Prostate gland (tissue), 2 donors: Measurements from ENCODE around the gene ARHGDIG. TPM values are rescaled to one million over a fixed set of nuclear protein-coding genes. Genes with fewer than 3 reads are reported as not detected.

Experiments
- DNase-seq: peaks from one replicate; pipeline ENCODE4 v3.0.0-alpha.2; 2019; ENCODE audit warnings: low spot score
- H3K27ac ChIP-seq, 2 donors: fragments of 200-600 bp; sonication (generic); 2 replicates each; pipeline ENCODE4 v1.5.1; 2017 to 2019
- H3K27me3 ChIP-seq: fragments of 200-600 bp; sonication (generic); replicated peaks from 2 replicates; pipeline ENCODE4 v1.5.1; 2019; ENCODE audit not compliant: insufficient read depth
- H3K36me3 ChIP-seq, 2 donors: fragments of 200-600 bp; sonication (generic); 1 replicate in 1 of 2; 2 replicates in 1 of 2; pipeline versions ENCODE4 v1.5.1 to v1.8.1; 2017 to 2019
- H3K4me1 ChIP-seq: fragments of 200-600 bp; sonication (generic); replicated peaks from 2 replicates; pipeline ENCODE4 v1.5.1; 2019
- H3K4me3 ChIP-seq, 2 donors: fragments of 200-600 bp; sonication (generic); 2 replicates each; pipeline ENCODE4 v1.5.1; 2017 to 2019
- H3K9me3 ChIP-seq: fragments of 200-600 bp; sonication (generic); 2 replicates; pipeline ENCODE4 v1.5.1; 2017
- POLR2A ChIP-seq: fragments of 450-650 bp; IDR thresholded peaks from one replicate; pipeline ENCODE4 v1.6.1; 2016; ENCODE audit warnings: antibody characterized with exemption, mild to moderate bottlenecking
- POLR2AphosphoS5 ChIP-seq: sonication (generic); formaldehyde crosslinking; IDR thresholded peaks from one replicate; pipeline ENCODE4 v1.6.1; 2017; ENCODE audit warnings: antibody characterized with exemption
- WGBS: methylation state at CpG from one replicate; pipeline ENCODE4 v1.1.5; 2018; 5-methylcytosine and 5-hydroxymethylcytosine counted together
- intact Hi-C: fragments of 100-400 bp; cut with DNase I; formaldehyde crosslinking; loops from one replicate; pipeline ENCODE4 v1.14.2; 2022
- total RNA-seq, 2 donors: library from RNA; depleted of rRNA; stranded (reverse); fragments of >200 nt; gene quantifications; one replicate each; pipeline ENCODE4 v1.1.0, GENCODE V29; 2016
- TF ChIP-seq, protein P1 (sequence below), 4 experiments: fragments of 200-600 bp in 2 of 4; fragments of 450-650 bp in 2 of 4; sonication (generic) in 2 of 4; IDR thresholded peaks; 1 replicate in 3 of 4; 2 replicates in 1 of 4; pipeline ENCODE4 v1.5.1; 2016 to 2019; ENCODE audit warnings: antibody characterized with exemption in 4 of 4, mild to moderate bottlenecking in 2 of 4, moderate library complexity in 2 of 4

Gene ARHGDIG
- total RNA-seq, 2 donors from 2014 or later: 0.41 to 7.0 TPM

DNA sequence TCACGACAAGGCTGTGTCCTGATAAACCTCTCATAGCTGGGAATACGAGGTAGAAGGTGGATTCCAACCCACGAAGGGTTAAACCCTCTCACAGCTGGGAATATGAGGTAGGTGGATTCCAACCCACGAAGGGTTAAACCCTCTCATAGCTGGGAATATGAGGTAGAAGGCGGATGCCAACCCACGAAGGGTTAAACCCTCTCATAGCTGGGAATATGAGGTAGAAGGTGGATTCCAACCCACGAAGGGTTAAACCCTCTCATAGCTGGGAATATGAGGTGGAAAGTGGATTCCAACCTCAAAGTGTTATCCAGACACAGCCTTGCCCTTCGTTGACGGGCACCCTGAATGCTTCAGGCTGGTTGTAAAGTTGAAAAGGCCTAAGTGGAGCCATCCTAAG lies 41.1 kb downstream of the ARHGDIG start:
- Histone ChIP-seq H3K4me3 (no peak overlapping the region), H3K27me3 (no peaks in the 10 kb centered on the region), H3K36me3 (no peaks in the 10 kb centered on the region), H3K9me3 (no peaks in the 10 kb centered on the region), H3K4me1 (no peaks in the 10 kb centered on the region), H3K27ac (no peak overlapping the region)
- no peak for DNase-seq
- TF ChIP-seq POLR2A: no peak
- TF ChIP-seq POLR2AphosphoS5: no peak
- TF ChIP-seq, protein P1, sequence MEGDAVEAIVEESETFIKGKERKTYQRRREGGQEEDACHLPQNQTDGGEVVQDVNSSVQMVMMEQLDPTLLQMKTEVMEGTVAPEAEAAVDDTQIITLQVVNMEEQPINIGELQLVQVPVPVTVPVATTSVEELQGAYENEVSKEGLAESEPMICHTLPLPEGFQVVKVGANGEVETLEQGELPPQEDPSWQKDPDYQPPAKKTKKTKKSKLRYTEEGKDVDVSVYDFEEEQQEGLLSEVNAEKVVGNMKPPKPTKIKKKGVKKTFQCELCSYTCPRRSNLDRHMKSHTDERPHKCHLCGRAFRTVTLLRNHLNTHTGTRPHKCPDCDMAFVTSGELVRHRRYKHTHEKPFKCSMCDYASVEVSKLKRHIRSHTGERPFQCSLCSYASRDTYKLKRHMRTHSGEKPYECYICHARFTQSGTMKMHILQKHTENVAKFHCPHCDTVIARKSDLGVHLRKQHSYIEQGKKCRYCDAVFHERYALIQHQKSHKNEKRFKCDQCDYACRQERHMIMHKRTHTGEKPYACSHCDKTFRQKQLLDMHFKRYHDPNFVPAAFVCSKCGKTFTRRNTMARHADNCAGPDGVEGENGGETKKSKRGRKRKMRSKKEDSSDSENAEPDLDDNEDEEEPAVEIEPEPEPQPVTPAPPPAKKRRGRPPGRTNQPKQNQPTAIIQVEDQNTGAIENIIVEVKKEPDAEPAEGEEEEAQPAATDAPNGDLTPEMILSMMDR (IDR thresholded peaks at IDR 0.05): no peak
- intact Hi-C loops: no loop called here
- WGBS: 76% methylated on average over 9 of the region's 9 CpGs

DNA sequence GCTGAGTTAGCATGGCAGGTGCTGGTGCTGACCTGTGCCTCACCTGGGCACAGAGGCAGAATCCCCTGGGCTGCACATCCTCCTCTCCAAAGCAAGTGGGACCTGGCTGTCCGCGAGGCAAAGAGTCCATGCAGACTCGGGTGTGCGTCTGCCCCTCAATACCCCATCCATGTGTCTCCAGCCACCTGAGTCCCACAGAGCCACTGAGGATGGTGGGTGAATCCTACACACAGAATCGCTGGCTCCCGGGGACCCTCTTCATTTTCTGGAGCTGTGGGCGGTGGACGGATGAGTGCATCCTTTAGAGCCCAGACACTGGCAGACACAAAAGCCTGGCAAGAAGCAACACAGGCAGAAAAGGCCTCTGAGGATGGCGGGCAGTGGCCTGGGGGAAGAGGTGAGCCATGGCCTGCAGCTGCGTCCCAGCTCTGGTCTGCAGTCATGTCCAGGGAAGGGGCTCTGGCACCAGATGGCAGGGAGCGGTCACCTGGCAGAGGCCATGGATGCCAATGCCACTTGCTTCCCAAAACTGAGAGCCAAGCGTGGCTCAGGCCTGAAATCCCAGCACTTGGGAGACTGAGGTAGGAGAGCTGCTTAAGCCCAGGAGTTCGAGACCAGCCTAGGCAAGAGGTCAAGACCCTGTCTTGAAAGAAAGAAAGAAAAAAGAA lies 42.2 kb downstream of the ARHGDIG start:
- H3K4me3 ChIP-seq: no peak overlapping the region
- H3K27me3 ChIP-seq: no peaks in the 10 kb centered on the region
- no peak for TF ChIP-seq POLR2A
- TF ChIP-seq, protein P1 (IDR thresholded peaks at IDR 0.05): no peak
- TF ChIP-seq POLR2AphosphoS5: no peak
- no peaks in the 10 kb centered on the region for H3K36me3 ChIP-seq
- H3K4me1 ChIP-seq: peaks cover 3% of the 10 kb centered on the region
- DNase-seq: no peak
- no peak overlapping the region for H3K27ac ChIP-seq
- intact Hi-C loops: no loop called here
- 95% methylated on average over 13 of the region's 13 CpGs for WGBS
- no peaks in the 10 kb centered on the region for H3K9me3 ChIP-seq

DNA sequence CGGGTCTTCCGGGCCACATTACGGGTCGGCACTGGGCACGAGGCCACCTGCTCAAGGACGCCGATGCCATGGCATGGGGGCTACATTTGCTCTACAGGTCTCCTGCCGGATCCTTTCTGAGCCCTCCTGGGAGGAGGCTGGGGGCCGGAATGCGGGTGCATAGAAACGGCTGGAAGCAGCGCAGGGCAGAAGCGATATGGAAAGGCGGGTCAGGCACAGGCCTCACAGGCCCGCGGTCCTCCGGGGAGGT lies 43.7 kb downstream of the ARHGDIG start:
- H3K4me1 ChIP-seq: peaks cover 9% of the 10 kb centered on the region

DNA sequence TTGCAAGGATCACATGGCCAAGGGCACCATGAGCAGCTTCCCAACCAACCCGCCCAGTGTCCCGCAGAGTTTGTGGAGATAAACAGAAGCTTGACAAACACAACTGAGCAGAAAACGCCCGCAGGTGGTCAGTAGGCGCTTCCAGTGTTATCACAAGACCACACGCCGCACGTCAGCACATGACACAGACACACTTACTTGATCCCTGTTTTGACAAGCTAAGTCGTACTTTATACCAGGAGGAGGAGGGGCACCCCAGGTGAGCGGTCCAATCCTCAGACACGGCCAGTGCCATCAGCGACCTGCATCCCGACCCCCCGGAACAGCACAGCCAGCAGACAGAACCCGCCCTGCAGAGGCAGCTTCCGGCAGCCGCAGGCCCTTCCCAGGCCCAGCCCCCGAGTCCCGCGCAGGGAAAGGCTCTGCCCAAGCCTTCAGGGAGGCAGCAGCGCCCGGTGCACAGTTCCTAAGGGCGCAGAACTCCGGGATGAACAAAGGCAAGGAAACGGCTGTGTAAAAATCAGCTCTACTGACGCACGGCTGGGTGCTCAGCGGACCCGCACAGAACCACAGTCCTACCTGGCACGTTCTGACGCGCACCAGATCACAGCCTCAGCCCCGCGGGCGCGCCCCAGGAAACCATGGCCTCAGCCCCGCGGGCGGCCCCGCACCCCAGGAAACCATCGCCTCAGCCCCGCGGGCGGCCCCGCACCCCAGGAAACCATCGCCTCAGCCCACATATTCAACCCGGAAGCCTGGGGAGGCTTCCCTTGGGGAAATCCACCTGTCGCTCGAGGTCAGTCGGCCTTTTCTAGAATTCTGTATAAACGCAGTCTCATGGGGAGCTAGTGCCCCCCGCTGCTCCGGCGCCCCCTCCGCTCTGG lies 44.3 kb downstream of the ARHGDIG start:
- WGBS: 68% methylated on average over 49 of the region's 55 CpGs
- intact Hi-C loops: no loop called here
- Histone ChIP-seq H3K27me3 (no peaks in the 10 kb centered on the region), H3K4me1 (peaks cover 9% of the 10 kb centered on the region), H3K27ac (no peak overlapping the region), H3K4me3 (no peak overlapping the region), H3K9me3 (no peaks in the 10 kb centered on the region), H3K36me3 (no peaks in the 10 kb centered on the region)
- no peak for DNase-seq
- TF ChIP-seq POLR2A: no peak
- TF ChIP-seq, protein P1 (IDR thresholded peaks at IDR 0.05): no peak
- TF ChIP-seq POLR2AphosphoS5: no peak

More for the DNA sequence above, 43.7 kb downstream of the ARHGDIG start:
- Histone ChIP-seq H3K27ac (no peak overlapping the region), H3K9me3 (no peaks in the 10 kb centered on the region), H3K36me3 (no peaks in the 10 kb centered on the region), H3K27me3 (no peaks in the 10 kb centered on the region), H3K4me3 (no peak overlapping the region)
- TF ChIP-seq, protein P1 (IDR thresholded peaks at IDR 0.05): no peak
- TF ChIP-seq POLR2A: no peak
- TF ChIP-seq POLR2AphosphoS5: no peak
- no peak for DNase-seq
- intact Hi-C loops: no loop called here
- WGBS: 90% methylated on average over 17 of the region's 17 CpGs
